Measurements from ENCODE around the gene ZNF236.
"Not testable (repeated sequence)": the region's sequence is repeated elsewhere in the genome, so short reads cannot be mapped to it uniquely, and the experiment has no call there.

ZNF236 gene

DNA sequence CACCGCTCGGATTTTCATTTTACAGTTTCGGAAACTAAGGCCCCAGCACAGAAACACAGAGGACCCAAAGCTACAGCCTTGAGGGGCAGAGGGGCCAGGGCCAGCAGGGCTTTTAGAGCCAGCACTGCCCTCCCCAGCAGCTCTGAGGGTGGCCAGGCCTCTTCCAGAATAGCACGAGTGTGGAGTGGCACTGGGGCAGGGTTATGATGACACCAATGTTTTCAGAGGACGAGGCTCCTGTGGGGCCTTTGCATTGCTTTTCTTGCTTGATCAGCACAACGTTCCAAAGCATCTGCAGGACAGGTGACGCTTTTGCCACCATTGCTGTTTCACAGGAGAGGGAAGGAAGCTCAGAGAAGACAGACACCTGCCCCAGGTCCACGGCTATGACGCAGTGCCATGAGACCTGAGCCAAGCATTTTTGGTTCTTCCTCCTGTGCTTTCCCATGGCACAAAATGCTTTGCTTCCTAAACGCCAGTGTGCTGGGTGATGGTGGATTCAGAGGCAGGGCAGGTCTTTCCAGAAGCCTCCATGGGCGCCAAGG is 183.4 kb downstream of the ZNF236 start:
- no peak for DNase-seq (ENCODE audit: low spot score)

DNA sequence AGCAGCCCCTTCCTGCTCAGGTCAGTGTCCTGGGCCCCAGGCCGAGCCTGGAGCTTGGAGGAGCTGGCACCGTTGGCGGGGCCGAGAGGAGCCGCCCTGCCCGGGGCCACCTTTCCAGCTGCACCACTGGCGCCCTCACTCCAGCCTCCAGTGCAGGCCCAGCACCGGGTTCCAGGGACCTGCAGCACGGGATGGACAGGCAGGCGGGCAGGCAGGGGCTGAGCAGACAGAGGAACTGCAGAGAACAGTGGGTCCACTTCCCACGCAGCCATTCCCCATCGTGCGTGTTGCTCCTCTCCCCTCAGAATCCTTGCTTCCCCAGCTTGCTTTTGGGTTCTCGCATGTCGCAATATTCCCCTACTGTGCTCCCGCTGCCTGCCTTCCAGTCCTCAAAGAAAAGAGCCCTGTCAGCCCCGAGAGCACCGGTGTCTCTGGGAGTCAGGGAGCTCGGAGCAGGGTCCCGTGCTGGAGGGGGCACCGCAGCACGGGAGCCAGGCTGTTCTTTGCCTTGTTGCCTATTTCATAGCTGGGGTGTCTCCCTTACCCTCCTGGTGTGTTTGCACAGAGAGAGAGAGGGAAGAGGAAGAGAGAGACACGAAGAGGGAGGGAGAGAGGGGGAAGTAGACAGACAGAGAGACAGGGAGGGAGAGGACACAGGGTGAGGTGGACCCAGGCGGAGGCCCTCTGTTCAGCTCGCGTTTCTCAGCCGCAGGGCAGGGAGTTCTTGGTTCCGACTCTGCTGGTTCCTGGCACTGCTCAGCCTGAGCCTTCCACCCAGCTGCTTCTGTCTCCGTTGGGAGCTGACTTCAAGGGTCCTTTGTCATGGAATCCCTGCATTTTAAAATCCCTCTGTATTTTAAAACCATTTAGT is 184.2 kb downstream of the ZNF236 start:
- DNase-seq (ENCODE audit: low spot score): no peak

DNA sequence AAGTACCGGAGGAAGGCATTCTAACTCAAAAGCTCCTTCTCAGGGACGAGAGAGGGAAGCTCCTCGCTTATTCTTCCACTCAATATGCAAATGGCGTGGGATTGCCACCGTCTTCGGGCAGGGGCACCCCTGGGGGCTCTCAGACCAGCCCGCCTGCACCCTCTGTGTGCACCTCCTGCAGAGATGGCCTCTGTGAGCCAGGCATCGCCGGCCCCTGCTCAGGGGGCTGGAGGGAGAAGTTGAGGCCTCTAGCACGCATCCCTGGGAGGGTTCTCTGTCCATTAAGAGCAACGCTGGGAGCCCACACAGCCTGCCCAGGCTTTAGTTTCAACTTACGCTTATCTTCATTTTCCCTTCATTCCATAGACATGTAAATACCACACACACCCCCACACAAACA is 184.9 kb downstream of the ZNF236 start:
- DNase-seq (ENCODE audit: low spot score): no peak

DNA sequence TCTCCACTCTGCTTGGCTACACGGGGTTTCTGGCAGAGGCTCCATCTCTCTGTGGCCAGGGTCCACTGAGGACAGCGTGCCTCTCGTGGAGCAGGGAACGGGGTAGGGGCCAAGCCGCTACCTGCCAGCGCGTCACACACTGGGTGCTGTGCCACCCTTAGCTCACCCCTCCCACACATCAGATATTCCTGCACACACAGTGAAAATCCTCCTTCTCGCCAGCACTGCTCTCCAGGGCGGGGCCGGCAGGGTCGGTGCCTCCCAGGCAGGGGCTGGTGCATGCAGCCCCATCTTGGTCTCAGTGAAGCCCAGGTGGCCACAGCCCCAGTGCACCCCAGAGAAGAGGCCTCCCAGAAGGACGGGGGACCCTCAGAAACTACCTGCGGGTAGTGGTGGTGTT is 185.6 kb downstream of the ZNF236 start:
- DNase-seq (ENCODE audit: low spot score): no peak

DNA sequence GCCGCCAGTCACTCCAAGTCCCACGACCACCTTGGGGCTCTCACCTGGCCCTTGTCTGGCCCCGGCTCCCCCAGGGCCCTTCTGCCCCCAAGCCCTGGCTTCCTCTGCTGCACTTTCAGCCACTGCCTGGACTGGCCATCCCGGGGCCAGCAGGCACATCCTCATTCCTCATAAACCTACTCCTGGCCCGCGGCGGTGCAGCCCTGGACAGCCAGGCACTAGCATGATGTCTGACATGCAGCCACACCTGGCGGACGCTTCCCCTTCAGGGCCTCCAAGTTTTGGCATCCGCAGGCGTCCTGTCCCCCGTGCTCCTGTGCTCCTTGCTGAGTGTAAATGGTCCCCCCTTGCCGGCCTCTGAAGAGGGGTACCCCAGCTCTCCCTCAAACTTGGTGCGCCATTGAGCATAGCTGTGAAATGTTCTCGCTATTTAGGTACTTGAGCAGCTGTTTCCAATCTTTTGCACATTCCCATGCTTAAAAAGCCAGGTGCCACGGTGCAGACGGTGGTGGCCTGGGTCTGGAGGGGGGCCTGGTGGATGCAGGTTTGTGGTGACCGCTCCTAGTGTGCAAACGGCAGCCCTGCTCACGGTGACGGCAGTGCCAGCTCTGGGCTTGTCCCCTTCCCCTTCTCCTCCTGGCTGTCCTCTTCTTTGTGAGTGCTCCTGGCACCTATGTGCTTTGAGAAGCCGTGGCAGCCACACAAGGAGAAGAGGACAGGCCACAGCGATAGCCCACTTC is 186.4 kb downstream of the ZNF236 start:
- DNase-seq (ENCODE audit: low spot score): no peak

DNA sequence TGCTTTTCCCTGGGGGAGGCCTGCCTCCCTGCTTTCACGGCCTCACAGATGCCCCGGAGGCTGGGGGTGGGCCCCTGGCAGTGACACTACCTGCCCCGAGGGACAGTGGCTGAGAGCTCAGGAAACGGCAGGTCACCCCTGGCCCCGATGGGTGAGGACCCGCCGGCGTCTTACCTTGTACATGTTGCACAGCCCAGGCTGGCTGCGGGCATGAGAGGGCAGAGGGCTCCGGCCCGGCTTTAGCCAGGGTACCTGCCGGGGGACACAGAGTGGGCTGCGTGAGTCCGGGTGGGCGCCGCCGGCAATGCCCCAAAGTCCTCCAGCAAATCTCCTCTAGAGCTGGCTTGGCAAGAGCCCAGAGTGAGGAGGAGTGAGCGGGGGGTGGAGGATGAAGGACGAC is 187.3 kb downstream of the ZNF236 start:
- no peak for DNase-seq (ENCODE audit: low spot score)

DNA sequence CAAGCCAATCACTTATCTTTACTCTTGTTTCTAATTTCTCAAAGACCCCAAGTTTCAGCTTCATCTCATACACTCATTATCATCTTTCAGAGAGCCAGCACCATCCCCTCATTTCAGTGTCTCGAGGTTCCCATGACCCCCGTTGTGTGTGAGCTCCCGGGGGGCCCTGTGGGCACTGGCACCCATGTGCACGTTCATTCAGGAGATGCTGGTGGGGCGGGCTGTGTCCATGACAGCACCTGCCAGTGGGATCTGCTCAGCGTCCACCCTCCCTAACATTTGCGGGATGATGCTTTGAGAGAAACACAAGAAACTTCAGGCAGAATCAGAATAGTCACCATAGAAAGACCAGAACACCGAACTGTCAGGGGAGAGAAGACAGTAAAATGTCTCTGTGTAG is 189.8 kb downstream of the ZNF236 start:
- no peak for DNase-seq (ENCODE audit: low spot score)

DNA sequence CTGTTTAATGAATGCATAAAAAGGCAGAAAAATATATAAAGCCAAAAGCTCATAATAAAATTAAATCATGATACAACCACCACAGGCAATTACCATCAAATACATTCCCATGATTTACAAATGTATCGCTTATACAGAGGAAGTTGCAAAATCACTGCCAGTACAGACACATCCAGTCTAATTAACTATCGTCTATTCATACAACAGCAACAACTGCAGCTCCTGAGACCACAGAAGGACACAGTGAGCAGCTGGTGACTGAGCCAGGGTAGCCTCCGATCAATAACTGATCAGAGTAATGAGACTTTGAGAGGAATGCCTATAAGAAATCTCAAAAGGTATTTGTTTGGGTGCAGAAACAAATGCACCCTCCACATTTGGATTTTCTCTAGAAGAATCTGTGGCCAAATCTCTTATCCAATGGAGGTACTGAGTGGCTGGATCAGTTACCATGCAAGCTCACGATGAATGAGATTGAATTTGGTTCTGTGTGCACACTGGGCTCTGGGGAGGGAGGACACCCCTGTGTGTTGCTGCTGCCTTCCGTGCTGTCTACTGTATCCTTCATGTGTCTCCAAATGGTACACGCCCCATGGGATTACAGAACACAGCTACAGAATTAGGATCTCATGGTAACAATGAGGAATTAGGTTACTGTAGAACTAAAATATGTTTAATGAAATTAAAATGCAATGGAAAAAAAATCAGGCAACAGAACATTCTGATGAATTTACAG is 190.6 kb downstream of the ZNF236 start:
- no peak for DNase-seq (ENCODE audit: low spot score)

DNA sequence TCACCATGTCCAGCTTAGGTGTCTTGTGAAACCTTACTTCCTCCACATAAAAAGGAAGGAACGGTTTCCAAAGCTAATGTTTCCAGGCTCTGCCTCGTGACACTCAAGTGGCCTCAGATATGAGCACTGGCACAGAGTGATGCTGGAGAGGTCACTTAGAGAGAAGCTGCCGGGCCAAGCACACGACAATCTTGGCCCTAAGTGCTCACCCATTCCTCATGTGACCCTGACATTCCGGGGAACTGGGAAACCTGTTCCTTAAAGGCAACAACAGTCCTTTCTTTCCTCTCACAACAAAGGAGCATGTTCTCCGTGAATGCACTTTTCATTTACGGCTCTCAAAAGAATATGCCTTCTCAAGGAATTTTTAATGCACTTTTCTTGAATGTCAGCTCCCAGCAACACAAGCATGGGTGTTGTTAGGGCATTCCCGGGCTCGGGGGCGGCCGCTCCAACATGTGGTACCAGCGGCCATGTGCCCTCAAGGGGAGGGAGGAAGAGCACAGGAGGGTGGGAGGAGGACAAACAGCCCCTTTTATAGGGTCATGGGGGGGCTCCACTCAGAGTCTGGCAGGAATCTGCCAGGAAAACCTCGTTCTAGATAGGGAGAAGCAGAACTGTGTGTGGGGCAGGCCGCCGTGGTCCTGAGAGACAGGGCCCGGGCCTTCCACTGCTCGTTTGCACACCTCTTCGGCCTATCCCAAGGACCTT is 191.6 kb downstream of the ZNF236 start:
- DNase-seq (ENCODE audit: low spot score): no peak

DNA sequence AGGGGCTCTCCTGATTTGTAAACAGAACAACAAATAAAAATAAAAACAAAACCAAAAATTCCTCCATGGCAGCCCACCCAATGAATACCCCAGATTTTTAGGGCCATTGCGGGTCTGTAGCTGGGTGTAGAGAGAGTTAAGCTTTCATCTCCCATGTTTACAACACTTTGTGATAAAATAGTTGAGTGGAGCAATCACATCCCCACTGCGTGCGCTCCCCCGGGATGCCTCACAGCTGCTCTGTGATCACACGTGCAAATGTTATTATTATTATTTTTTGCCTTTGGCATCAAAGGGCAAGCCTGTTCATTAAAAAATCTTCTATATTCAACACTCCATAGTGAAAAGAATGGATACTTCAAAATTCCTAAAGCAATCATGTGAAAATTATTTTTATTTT is 192.2 kb downstream of the ZNF236 start:
- DNase-seq (ENCODE audit: low spot score): no peak

DNA sequence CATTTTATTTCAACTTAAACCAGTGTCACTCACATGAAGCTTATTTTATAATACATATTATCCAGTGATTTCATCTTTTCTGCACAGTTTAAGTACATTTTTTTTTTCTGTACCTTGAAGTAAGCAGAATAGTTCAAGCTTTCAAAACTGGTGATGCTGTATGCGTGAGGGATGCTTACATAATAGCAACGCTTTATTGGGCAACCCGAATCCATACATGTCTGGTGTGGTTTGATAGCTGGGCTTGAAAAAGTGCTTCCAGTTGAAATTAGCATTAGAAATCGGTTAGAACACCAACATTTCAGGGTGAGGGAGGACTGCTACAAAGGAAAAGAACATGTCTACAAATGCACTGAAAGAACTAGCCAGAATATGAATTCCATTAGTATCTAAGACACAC is 192.8 kb downstream of the ZNF236 start:
- DNase-seq (ENCODE audit: low spot score): no peak

DNA sequence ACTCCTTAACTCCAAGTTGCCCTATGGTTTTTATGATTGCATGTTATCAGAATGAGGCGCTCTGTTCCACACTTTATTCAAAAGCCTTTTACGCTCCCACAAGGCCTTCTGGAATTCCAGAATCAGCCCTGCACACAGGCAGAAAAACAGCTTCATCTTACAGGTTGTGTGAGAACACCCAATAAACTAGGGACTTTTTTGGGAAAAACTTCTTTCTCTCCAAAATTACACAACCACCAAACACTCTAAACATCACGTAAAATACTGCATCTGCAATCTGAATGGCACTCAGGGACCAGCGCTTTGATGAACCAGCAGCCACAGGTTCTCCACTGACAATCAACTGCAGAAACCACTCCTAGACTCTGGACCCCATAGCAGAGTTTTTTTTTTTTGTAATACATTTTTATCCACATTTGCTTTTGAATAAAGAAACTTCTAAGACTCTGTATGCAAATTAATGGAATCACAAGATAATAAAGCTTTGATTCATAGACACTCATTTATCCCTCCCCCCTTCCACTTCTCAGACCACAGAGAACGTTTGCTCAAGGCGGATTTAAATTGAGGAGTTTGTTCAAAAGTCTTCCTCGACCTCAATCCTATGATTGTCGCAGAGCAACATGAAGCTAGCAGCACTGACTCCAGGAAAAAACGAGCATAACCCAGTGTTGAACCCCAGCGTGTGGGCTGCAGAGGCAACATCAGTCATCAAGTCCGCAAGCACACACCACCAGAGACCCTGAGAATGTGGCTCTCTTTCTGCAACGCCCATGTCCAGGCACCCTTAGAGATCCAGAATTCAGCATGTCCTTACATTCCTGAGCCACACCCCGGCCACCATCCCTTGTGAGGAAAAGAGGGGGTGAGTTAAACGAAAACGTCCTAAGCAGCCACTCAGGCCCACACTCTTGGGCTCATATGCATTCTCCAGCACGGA is 193.7 kb downstream of the ZNF236 start:
- DNase-seq (ENCODE audit: low spot score): no peak

DNA sequence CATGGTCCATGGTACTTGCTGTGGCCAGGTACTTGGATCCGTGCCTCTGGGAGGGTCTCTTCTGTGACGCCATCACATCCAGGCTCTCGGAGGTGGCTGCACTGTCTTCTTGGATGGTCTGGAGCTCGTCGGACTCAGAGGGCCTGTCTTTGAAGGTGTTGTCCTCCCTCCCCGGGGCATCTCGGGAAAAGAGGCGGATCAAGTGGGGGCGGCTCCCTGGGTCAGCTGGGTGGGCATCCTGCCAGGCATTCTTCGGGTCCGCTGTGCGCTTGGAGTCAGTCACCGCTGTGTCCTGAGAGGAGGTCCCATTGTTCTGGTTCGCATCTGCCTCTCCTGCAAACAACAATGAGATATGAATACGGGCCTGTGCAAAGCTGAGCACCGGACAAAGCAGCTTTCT is 194.6 kb downstream of the ZNF236 start:
- no peak for DNase-seq (ENCODE audit: low spot score)

DNA sequence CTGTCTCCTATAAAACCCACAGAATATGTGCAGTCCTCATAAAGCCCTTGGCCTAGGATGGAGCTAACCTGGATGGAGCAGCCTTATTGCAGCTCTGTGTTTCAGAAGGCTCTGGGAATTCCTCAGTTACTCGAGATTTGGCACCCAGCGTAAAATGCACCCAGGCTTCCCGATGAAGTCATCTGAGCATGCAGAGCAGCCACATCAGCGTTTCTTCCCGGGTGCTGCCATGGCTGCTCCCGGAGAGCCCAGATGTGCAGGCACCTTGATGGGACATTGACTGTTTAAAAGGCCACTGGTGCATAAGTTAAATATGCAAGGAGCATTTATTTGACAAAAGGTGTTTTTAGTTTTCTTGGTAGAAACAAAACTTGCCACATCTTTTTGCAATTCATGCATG is 195.0 kb downstream of the ZNF236 start:
- no peak for DNase-seq (ENCODE audit: low spot score)

DNA sequence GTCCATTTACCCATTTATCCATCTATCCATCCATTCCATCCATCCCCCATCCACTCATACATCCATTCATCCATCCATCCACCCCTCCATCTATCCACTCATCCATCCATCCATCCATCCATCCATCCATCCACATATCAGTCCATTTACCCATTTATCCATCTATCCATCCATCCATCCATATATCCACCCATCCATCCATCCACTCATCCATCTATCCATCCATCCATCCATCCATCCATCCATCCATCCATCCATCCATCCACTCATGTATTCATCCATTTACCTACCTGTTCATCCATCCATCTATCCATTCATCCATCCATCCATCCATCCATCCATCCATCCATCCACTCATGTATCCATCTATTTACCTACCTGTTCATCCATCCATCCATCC is 196.3 kb downstream of the ZNF236 start:
- DNase-seq (ENCODE audit: low spot score): not testable (repeated sequence)

DNA sequence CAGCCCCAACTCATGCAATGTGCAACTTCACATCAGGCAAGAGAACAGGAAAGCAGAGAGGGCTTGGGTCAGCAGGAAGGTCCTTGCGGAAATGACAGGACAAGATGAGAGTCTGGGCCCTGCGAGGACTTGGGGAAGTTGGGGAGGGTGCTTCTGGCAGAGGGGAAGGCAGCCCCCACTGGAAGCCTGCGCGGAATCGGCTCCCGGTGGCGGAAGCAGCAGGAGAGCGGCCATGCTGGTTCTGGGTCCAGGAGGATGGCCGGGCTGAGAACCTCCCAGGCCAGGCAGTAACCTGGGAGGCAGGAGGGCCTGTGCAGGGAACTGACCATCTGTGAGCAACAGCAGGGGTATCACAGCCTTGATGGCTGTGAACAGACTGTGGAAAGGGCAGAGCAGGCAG is 197.3 kb downstream of the ZNF236 start:
- no peak for DNase-seq (ENCODE audit: low spot score)

All from hepatic stellate cell (primary cell).